ENCODE data around the gene DYNC1H1.

The DYNC1H1 gene

DNA sequence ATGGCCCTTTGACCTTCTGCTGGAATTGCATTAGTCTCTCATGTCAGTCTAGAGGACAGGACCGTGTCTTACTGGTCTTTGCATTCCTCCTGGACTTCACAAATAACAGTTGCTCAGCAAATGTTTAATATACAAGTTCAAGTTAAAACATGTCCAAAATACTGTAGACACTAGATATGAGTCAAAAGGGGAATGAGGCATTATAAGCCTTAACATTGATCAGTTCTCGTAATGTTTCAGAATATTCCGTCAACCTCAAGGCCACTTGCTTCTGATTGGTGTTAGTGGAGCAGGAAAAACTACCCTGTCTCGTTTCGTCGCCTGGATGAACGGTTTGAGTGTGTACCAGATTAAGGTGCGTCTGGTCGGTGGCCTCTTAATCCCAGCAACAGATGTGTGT is 62.6 kb downstream of the DYNC1H1 start:
- peaks cover 26% of the 10 kb centered on the region for H3K4me1 ChIP-seq (ENCODE audit: insufficient read depth, poor library complexity, severe bottlenecking)
- H3K27me3 ChIP-seq (ENCODE audit: insufficient read depth, poor library complexity, severe bottlenecking), result no peaks in the 10 kb centered on the region
- DNase-seq (ENCODE audit: low spot score), result no peak
- peak overlapping the region; percentile 67 for H3K27ac ChIP-seq (ENCODE audit: poor library complexity, severe bottlenecking)
- TF ChIP-seq, protein P1, sequence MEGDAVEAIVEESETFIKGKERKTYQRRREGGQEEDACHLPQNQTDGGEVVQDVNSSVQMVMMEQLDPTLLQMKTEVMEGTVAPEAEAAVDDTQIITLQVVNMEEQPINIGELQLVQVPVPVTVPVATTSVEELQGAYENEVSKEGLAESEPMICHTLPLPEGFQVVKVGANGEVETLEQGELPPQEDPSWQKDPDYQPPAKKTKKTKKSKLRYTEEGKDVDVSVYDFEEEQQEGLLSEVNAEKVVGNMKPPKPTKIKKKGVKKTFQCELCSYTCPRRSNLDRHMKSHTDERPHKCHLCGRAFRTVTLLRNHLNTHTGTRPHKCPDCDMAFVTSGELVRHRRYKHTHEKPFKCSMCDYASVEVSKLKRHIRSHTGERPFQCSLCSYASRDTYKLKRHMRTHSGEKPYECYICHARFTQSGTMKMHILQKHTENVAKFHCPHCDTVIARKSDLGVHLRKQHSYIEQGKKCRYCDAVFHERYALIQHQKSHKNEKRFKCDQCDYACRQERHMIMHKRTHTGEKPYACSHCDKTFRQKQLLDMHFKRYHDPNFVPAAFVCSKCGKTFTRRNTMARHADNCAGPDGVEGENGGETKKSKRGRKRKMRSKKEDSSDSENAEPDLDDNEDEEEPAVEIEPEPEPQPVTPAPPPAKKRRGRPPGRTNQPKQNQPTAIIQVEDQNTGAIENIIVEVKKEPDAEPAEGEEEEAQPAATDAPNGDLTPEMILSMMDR (IDR thresholded peaks at IDR 0.05; ENCODE audit: poor library complexity, severe bottlenecking), result no peak
- ATAC-seq (ENCODE audit: low read depth), result peak; percentile 47
- no peak overlapping the region for H3K4me3 ChIP-seq (ENCODE audit: severe bottlenecking)
- H3K9me3 ChIP-seq (ENCODE audit: severe bottlenecking), result no peaks in the 10 kb centered on the region
- H3K36me3 ChIP-seq (ENCODE audit: low read depth), result peaks cover 99% of the 10 kb centered on the region

DNA sequence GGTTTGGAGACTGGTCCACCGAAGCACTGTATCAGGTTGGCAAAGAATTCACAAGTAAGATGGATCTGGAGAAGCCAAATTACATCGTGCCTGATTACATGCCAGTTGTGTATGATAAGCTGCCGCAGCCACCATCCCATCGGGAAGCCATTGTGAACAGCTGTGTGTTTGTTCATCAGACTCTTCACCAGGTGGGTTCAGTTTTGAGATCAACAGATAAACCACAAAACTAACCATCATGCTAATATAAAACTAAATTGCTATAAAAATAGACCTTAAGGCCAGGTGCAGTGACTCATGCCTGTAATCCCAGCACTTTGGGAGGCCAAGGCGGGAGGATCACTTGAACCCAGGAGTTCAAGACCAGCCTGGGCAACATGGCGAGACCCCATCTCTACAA is 63.6 kb downstream of the DYNC1H1 start:
- Histone ChIP-seq H3K27ac (ENCODE audit: poor library complexity, severe bottlenecking) (peak overlapping the region; percentile 67), H3K36me3 (ENCODE audit: low read depth) (peaks cover 99% of the 10 kb centered on the region), H3K9me3 (ENCODE audit: severe bottlenecking) (no peaks in the 10 kb centered on the region), H3K4me3 (ENCODE audit: severe bottlenecking) (no peak overlapping the region), H3K4me1 (ENCODE audit: insufficient read depth, poor library complexity, severe bottlenecking) (peaks cover 26% of the 10 kb centered on the region), H3K27me3 (ENCODE audit: insufficient read depth, poor library complexity, severe bottlenecking) (no peaks in the 10 kb centered on the region)
- ATAC-seq (ENCODE audit: low read depth) (no peak), DNase-seq (ENCODE audit: low spot score) (no peak)
- TF ChIP-seq, protein P1 (IDR thresholded peaks at IDR 0.05; ENCODE audit: poor library complexity, severe bottlenecking), result no peak

DNA sequence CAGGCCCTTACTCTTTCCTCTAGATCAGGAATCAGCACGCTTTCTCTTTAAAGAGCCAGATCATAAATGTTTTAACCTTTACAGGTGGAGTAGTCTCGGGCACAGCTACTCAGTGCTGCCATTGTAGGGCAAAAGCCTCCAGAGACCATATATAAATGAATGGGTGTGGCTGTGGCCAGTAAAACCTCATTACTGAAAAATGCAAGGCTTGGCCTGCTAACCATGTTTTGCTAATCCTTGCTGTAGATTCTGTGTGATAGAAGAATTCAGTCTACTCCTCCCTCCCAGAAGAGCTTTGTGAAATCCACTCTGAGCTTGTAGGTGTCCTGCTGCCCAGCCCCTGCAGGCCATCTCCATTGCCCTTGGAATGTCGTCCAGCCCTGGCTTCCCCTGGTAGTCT is 64.4 kb downstream of the DYNC1H1 start:
- ATAC-seq (ENCODE audit: low read depth) (peak; percentile 93), DNase-seq (ENCODE audit: low spot score) (no peak)
- Histone ChIP-seq H3K36me3 (ENCODE audit: low read depth) (peaks cover 99% of the 10 kb centered on the region), H3K9me3 (ENCODE audit: severe bottlenecking) (no peaks in the 10 kb centered on the region), H3K27ac (ENCODE audit: poor library complexity, severe bottlenecking) (peak overlapping the region; percentile 67), H3K27me3 (ENCODE audit: insufficient read depth, poor library complexity, severe bottlenecking) (no peaks in the 10 kb centered on the region), H3K4me3 (ENCODE audit: severe bottlenecking) (no peak overlapping the region), H3K4me1 (ENCODE audit: insufficient read depth, poor library complexity, severe bottlenecking) (peaks cover 26% of the 10 kb centered on the region)
- TF ChIP-seq, protein P1 (IDR thresholded peaks at IDR 0.05; ENCODE audit: poor library complexity, severe bottlenecking), result no peak

DNA sequence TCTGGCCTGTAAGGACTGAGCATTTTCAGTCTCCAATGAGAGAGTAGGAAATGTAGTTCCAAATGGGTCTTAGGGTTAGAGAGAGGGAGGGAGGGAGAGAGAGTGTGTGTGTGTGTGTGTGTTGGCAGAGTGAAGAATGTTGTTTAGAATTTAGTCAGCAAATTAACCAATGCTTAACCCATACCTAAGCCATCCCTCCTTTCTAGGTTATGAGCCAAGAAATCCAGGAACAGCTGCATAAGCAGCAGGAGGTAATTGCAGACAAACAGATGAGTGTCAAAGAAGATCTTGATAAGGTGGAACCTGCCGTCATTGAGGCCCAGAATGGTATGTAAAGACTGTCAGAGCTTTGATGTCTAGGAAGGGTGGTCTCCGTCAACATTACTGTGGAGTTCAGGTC is 65.6 kb downstream of the DYNC1H1 start:
- DNase-seq (ENCODE audit: low spot score), result no peak
- H3K36me3 ChIP-seq (ENCODE audit: low read depth), result peaks cover 100% of the 10 kb centered on the region
- TF ChIP-seq, protein P1 (IDR thresholded peaks at IDR 0.05; ENCODE audit: poor library complexity, severe bottlenecking), result no peak
- no peak overlapping the region for H3K4me3 ChIP-seq (ENCODE audit: severe bottlenecking)
- H3K4me1 ChIP-seq (ENCODE audit: insufficient read depth, poor library complexity, severe bottlenecking), result peaks cover 26% of the 10 kb centered on the region
- H3K9me3 ChIP-seq (ENCODE audit: severe bottlenecking), result no peaks in the 10 kb centered on the region
- H3K27ac ChIP-seq (ENCODE audit: poor library complexity, severe bottlenecking), result peak overlapping the region; percentile 67
- ATAC-seq (ENCODE audit: low read depth), result no peak
- H3K27me3 ChIP-seq (ENCODE audit: insufficient read depth, poor library complexity, severe bottlenecking), result no peaks in the 10 kb centered on the region

DNA sequence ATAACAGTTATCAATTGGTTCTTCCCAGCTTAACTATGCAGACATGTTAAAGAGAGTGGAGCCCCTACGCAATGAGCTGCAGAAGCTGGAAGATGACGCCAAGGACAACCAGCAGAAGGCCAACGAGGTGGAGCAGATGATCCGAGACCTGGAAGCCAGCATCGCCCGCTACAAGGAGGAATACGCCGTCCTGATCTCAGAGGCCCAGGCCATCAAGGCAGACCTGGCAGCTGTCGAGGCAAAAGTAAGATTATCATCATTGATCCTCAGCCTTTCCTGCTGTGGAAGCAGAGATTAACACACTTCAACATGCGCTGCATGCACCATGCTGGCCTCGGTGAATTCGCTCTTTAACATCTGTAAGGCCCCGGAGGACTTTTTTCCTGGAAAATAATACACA is 68.9 kb downstream of the DYNC1H1 start:
- Histone ChIP-seq H3K36me3 (ENCODE audit: low read depth) (peaks cover 100% of the 10 kb centered on the region), H3K9me3 (ENCODE audit: severe bottlenecking) (no peaks in the 10 kb centered on the region), H3K27ac (ENCODE audit: poor library complexity, severe bottlenecking) (no peak overlapping the region), H3K27me3 (ENCODE audit: insufficient read depth, poor library complexity, severe bottlenecking) (no peaks in the 10 kb centered on the region), H3K4me3 (ENCODE audit: severe bottlenecking) (no peak overlapping the region), H3K4me1 (ENCODE audit: insufficient read depth, poor library complexity, severe bottlenecking) (peaks cover 11% of the 10 kb centered on the region)
- no peak for DNase-seq (ENCODE audit: low spot score)
- TF ChIP-seq, protein P1 (IDR thresholded peaks at IDR 0.05; ENCODE audit: poor library complexity, severe bottlenecking), result no peak
- no peak for ATAC-seq (ENCODE audit: low read depth)

Measured in RWPE2 (cell line).